ENCODE measurements around the gene ROCK1. TPM values are rescaled to one million over a fixed set of nuclear protein-coding genes. Genes with fewer than 3 reads are reported as not detected.

Gene ROCK1
- total and polyA plus RNA-seq, 4 donors, result 32.6 to 147 (median 70.4) TPM

GRCh38 chr18:21110713-21111345, 784 bp downstream of the ROCK1 start:
- Histone ChIP-seq H3K27ac (ENCODE audit: low read depth in 1 of 2, low read length in 2 of 2) (peak overlapping the region; percentile 47 to 98), H3K4me3 (ENCODE audit: low read length in 2 of 2) (peak overlapping the region; percentile 90 to 99), H3K9me3 (ENCODE audit: control insufficient read depth, low read length) (no peaks in the 10 kb centered on the region), H3K4me1 (ENCODE audit: control insufficient read depth in 1 of 2, insufficient read depth in 2 of 2, low read length in 2 of 2) (peaks cover 2 to 4% of the 10 kb centered on the region in 2 donors), H3K27me3 (ENCODE audit: control insufficient read depth in 1 of 2, insufficient read depth in 2 of 2, low read length in 1 of 2) (no peaks in the 10 kb centered on the region), H3K36me3 (ENCODE audit: control insufficient read depth in 1 of 2, insufficient read depth in 2 of 2, low read length in 1 of 2) (no peaks in the 10 kb centered on the region)
- intact Hi-C loops (cut with DNase I), result loop anchor here in 1 of 2 donors (10.0 kb wide), 4 partner anchors 64 to 136 kb away; no protein-coding TSS in a partner anchor
- ATAC-seq (ENCODE audit: low FRiP score) (peak; percentile 21), DNase-seq (peak; percentile 66 to 83)
- 0% methylated on average over 41 to 47 of the region's 47 CpGs for WGBS, 2 donors

GRCh38 chr18:21109936-21110712, 1.5 kb downstream of the ROCK1 start:
- 0 to 1% methylated on average over 8 of the region's 8 CpGs for WGBS, 2 donors
- ATAC-seq (ENCODE audit: low FRiP score), result no peak
- DNase-seq, result no peak
- Histone ChIP-seq H3K4me3 (ENCODE audit: low read length in 2 of 2) (peak overlapping the region; percentile 90 to 99), H3K4me1 (ENCODE audit: control insufficient read depth in 1 of 2, insufficient read depth in 2 of 2, low read length in 2 of 2) (peaks cover 2 to 4% of the 10 kb centered on the region in 2 donors), H3K9me3 (ENCODE audit: control insufficient read depth, low read length) (no peaks in the 10 kb centered on the region), H3K36me3 (ENCODE audit: control insufficient read depth in 1 of 2, insufficient read depth in 2 of 2, low read length in 1 of 2) (no peaks in the 10 kb centered on the region), H3K27ac (ENCODE audit: low read depth in 1 of 2, low read length in 2 of 2) (peak overlapping the region in 1 of 2 donors; percentile 47), H3K27me3 (ENCODE audit: control insufficient read depth in 1 of 2, insufficient read depth in 2 of 2, low read length in 1 of 2) (no peaks in the 10 kb centered on the region)
- intact Hi-C loops (cut with DNase I), result loop anchor here (5.0 to 10.0 kb wide), 6 partner anchors 55 to 135 kb away; no protein-coding TSS in a partner anchor

GRCh38 chr18:21105936-21106335, 5.7 kb downstream of the ROCK1 start:
- Histone ChIP-seq H3K4me3 (ENCODE audit: low read length in 2 of 2) (peak overlapping the region in 1 of 2 donors; percentile 47), H3K9me3 (ENCODE audit: control insufficient read depth, low read length) (no peaks in the 10 kb centered on the region), H3K4me1 (ENCODE audit: control insufficient read depth in 1 of 2, insufficient read depth in 2 of 2, low read length in 2 of 2) (peaks cover 6 to 9% of the 10 kb centered on the region in 2 donors), H3K36me3 (ENCODE audit: control insufficient read depth in 1 of 2, insufficient read depth in 2 of 2, low read length in 1 of 2) (no peaks in the 10 kb centered on the region), H3K27me3 (ENCODE audit: control insufficient read depth in 1 of 2, insufficient read depth in 2 of 2, low read length in 1 of 2) (no peaks in the 10 kb centered on the region), H3K27ac (ENCODE audit: low read depth in 1 of 2, low read length in 2 of 2) (no peak overlapping the region)
- intact Hi-C loops (cut with DNase I), result loop anchor here (5.0 to 10.0 kb wide), 3 partner anchors 51 to 101 kb away; no protein-coding TSS in a partner anchor
- WGBS, 2 donors, result 75 to 76% methylated on average over 3 of the region's 3 CpGs
- ATAC-seq (ENCODE audit: low FRiP score) (no peak), DNase-seq (no peak)

- no peak overlapping the region for H3K4me3 ChIP-seq (ENCODE audit: low read length in 2 of 2)
- no peak for ATAC-seq (ENCODE audit: low FRiP score)
- H3K4me1 ChIP-seq (ENCODE audit: control insufficient read depth in 1 of 2, insufficient read depth in 2 of 2, low read length in 2 of 2), result peaks cover 6 to 10% of the 10 kb centered on the region in 2 donors
- H3K9me3 ChIP-seq (ENCODE audit: control insufficient read depth, low read length), result no peaks in the 10 kb centered on the region
- no peak overlapping the region for H3K27ac ChIP-seq (ENCODE audit: low read depth in 1 of 2, low read length in 2 of 2)
- H3K36me3 ChIP-seq (ENCODE audit: control insufficient read depth in 1 of 2, insufficient read depth in 2 of 2, low read length in 1 of 2), result no peaks in the 10 kb centered on the region
- H3K27me3 ChIP-seq (ENCODE audit: control insufficient read depth in 1 of 2, insufficient read depth in 2 of 2, low read length in 1 of 2), result no peaks in the 10 kb centered on the region
- intact Hi-C loops (cut with DNase I), result loop anchor here in 1 of 2 donors (10.0 kb wide), 2 partner anchors 46 to 96 kb away; no protein-coding TSS in a partner anchor
- 71 to 88% methylated on average over 2 of the region's 2 CpGs for WGBS, 2 donors
- no peak for DNase-seq
Observed at GRCh38 chr18:21101172-21101571, 10.4 kb downstream of the ROCK1 start.

- intact Hi-C loops (cut with DNase I), result loop anchor here in 1 of 2 donors (10.0 kb wide), 2 partner anchors 46 to 96 kb away; no protein-coding TSS in a partner anchor
- 78 to 85% methylated on average over 2 of the region's 2 CpGs for WGBS, 2 donors
- Histone ChIP-seq H3K36me3 (ENCODE audit: control insufficient read depth in 1 of 2, insufficient read depth in 2 of 2, low read length in 1 of 2) (no peaks in the 10 kb centered on the region), H3K4me1 (ENCODE audit: control insufficient read depth in 1 of 2, insufficient read depth in 2 of 2, low read length in 2 of 2) (peaks cover 6 to 10% of the 10 kb centered on the region in 2 donors), H3K9me3 (ENCODE audit: control insufficient read depth, low read length) (no peaks in the 10 kb centered on the region), H3K27ac (ENCODE audit: low read depth in 1 of 2, low read length in 2 of 2) (no peak overlapping the region), H3K27me3 (ENCODE audit: control insufficient read depth in 1 of 2, insufficient read depth in 2 of 2, low read length in 1 of 2) (no peaks in the 10 kb centered on the region), H3K4me3 (ENCODE audit: low read length in 2 of 2) (no peak overlapping the region)
- ATAC-seq (ENCODE audit: low FRiP score) (no peak), DNase-seq (no peak)
Observed at GRCh38 chr18:21100678-21101077, 10.9 kb downstream of the ROCK1 start.

GRCh38 chr18:21100146-21100545, 11.5 kb downstream of the ROCK1 start:
- Histone ChIP-seq H3K4me3 (ENCODE audit: low read length in 2 of 2) (no peak overlapping the region), H3K27me3 (ENCODE audit: control insufficient read depth in 1 of 2, insufficient read depth in 2 of 2, low read length in 1 of 2) (no peaks in the 10 kb centered on the region), H3K27ac (ENCODE audit: low read depth in 1 of 2, low read length in 2 of 2) (no peak overlapping the region), H3K9me3 (ENCODE audit: control insufficient read depth, low read length) (no peaks in the 10 kb centered on the region), H3K4me1 (ENCODE audit: control insufficient read depth in 1 of 2, insufficient read depth in 2 of 2, low read length in 2 of 2) (peaks cover 6 to 10% of the 10 kb centered on the region in 2 donors), H3K36me3 (ENCODE audit: control insufficient read depth in 1 of 2, insufficient read depth in 2 of 2, low read length in 1 of 2) (no peaks in the 10 kb centered on the region)
- no peak for DNase-seq
- ATAC-seq (ENCODE audit: low FRiP score), result no peak
- intact Hi-C loops (cut with DNase I), result loop anchor here in 1 of 2 donors (10.0 kb wide), 2 partner anchors 45 to 95 kb away; no protein-coding TSS in a partner anchor

GRCh38 chr18:21099442-21099841, 12.2 kb downstream of the ROCK1 start:
- intact Hi-C loops (cut with DNase I), result no loop called here
- Histone ChIP-seq H3K27ac (ENCODE audit: low read depth in 1 of 2, low read length in 2 of 2) (no peak overlapping the region), H3K27me3 (ENCODE audit: control insufficient read depth in 1 of 2, insufficient read depth in 2 of 2, low read length in 1 of 2) (no peaks in the 10 kb centered on the region), H3K9me3 (ENCODE audit: control insufficient read depth, low read length) (no peaks in the 10 kb centered on the region), H3K4me1 (ENCODE audit: control insufficient read depth in 1 of 2, insufficient read depth in 2 of 2, low read length in 2 of 2) (peaks cover 6 to 10% of the 10 kb centered on the region in 2 donors), H3K4me3 (ENCODE audit: low read length in 2 of 2) (no peak overlapping the region), H3K36me3 (ENCODE audit: control insufficient read depth in 1 of 2, insufficient read depth in 2 of 2, low read length in 1 of 2) (no peaks in the 10 kb centered on the region)
- 86 to 88% methylated on average over 9 of the region's 9 CpGs for WGBS, 2 donors
- ATAC-seq (ENCODE audit: low FRiP score), result no peak
- no peak for DNase-seq

GRCh38 chr18:21096760-21097159, 14.9 kb downstream of the ROCK1 start:
- 95 to 98% methylated on average over 2 of the region's 2 CpGs for WGBS, 2 donors
- no peak overlapping the region for H3K27ac ChIP-seq (ENCODE audit: low read depth in 1 of 2, low read length in 2 of 2)
- no peak overlapping the region for H3K4me3 ChIP-seq (ENCODE audit: low read length in 2 of 2)
- no peaks in the 10 kb centered on the region for H3K27me3 ChIP-seq (ENCODE audit: control insufficient read depth in 1 of 2, insufficient read depth in 2 of 2, low read length in 1 of 2)
- ATAC-seq (ENCODE audit: low FRiP score) (no peak), DNase-seq (no peak)
- no peaks in the 10 kb centered on the region for H3K9me3 ChIP-seq (ENCODE audit: control insufficient read depth, low read length)
- no peaks in the 10 kb centered on the region for H3K36me3 ChIP-seq (ENCODE audit: control insufficient read depth in 1 of 2, insufficient read depth in 2 of 2, low read length in 1 of 2)
- intact Hi-C loops (cut with DNase I), result no loop called here
- peaks cover 4 to 8% of the 10 kb centered on the region in 2 donors for H3K4me1 ChIP-seq (ENCODE audit: control insufficient read depth in 1 of 2, insufficient read depth in 2 of 2, low read length in 2 of 2)
